Gastrocnemius medialis (tissue), 4 donors: ENCODE measurements around the gene NUDT9. TPM values are rescaled to one million over a fixed set of nuclear protein-coding genes. Genes with fewer than 3 reads are reported as not detected.
"Not testable (repeated sequence)": the region's sequence is repeated elsewhere in the genome, so short reads cannot be mapped to it uniquely, and the experiment has no call there.

Source experiments
- ATAC-seq, 2 donors: fragments of 150-250 bp; one replicate each; pipeline ENCODE4 v1.9.1; 2016
- DNase-seq, 2 donors: peaks; one replicate each; pipeline ENCODE4 v3.0.0-alpha.2; 2019
- H3K27ac ChIP-seq, 4 donors: fragments of 200-600 bp; sonication (generic); 1 replicate in 1 of 4; 2 replicates in 3 of 4; pipeline ENCODE4 v1.5.1; 2016 to 2018; ENCODE audit warnings: mild to moderate bottlenecking in 2 of 4, moderate library complexity in 1 of 4
- H3K27me3 ChIP-seq, 3 donors: fragments of 200-600 bp; sonication (generic) in 2 of 3; 1 replicate in 1 of 3; 2 replicates in 2 of 3; pipeline versions ENCODE4 v1.5.1 to v1.6.0; 2016 to 2019; ENCODE audit warnings: mild to moderate bottlenecking in 1 of 3, moderate library complexity in 1 of 3
- H3K36me3 ChIP-seq, 2 donors: fragments of 200-600 bp; sonication (generic) in 1 of 2; one replicate each; pipeline ENCODE4 v1.5.1; 2017 to 2018
- H3K4me1 ChIP-seq, 2 donors: fragments of 200-600 bp; sonication (generic) in 1 of 2; one replicate each; pipeline ENCODE4 v1.5.1; 2016 to 2017; ENCODE audit warnings: mild to moderate bottlenecking in 2 of 2
- H3K4me3 ChIP-seq, 4 donors: fragments of 200-600 bp; sonication (generic) in 3 of 4; 1 replicate in 1 of 4; 2 replicates in 3 of 4; pipeline ENCODE4 v1.5.1; 2016 to 2019; ENCODE audit warnings: mild to moderate bottlenecking in 2 of 4
- H3K9me3 ChIP-seq, 3 donors: fragments of 200-600 bp; sonication (generic) in 2 of 3; 1 replicate in 1 of 3; 2 replicates in 2 of 3; pipeline ENCODE4 v1.5.1; 2016 to 2019
- POLR2A ChIP-seq, 2 donors: fragments of 450-650 bp; IDR thresholded peaks; one replicate each; pipeline ENCODE4 v1.6.1; 2017; ENCODE audit warnings: antibody characterized with exemption in 2 of 2, mild to moderate bottlenecking in 2 of 2, moderate library complexity in 2 of 2
- in situ Hi-C, 4 donors: fragments of 200-750 bp; cut with MboI; loops; one replicate each; pipeline versions ENCODE4 v1.15.0 to v1.8.0; 2017; ENCODE audit warnings: low sequenced_read_pairs in 4 of 4
- intact Hi-C: fragments of 100-400 bp; cut with DNase I; formaldehyde crosslinking; loops from one replicate; pipeline ENCODE4 v1.15.1; 2023; ENCODE audit warnings: low total_unique reads
- total RNA-seq, 4 donors: library from RNA; depleted of rRNA; stranded (reverse); fragments of >200 nt; gene quantifications; one replicate each; pipeline versions ENCODE4 v1.1.0 to v1.2.3, GENCODE V29; 2016
- TF ChIP-seq, protein P1 (sequence below), 5 experiments: fragments of 450-650 bp in 3 of 5; fragments of 200-600 bp in 2 of 5; sonication (generic) in 2 of 5; IDR thresholded peaks in 4 of 5; conservative IDR thresholded peaks in 1 of 5; 1 replicate in 4 of 5; 2 replicates in 1 of 5; pipeline ENCODE4 v1.5.1; 2016 to 2019; ENCODE audit warnings: antibody characterized with exemption in 5 of 5, mild to moderate bottlenecking in 3 of 5, moderate library complexity in 3 of 5

The NUDT9 gene
- total RNA-seq, 4 donors from 2014 or later: 13.4 to 16.7 (median 15.8) TPM

DNA sequence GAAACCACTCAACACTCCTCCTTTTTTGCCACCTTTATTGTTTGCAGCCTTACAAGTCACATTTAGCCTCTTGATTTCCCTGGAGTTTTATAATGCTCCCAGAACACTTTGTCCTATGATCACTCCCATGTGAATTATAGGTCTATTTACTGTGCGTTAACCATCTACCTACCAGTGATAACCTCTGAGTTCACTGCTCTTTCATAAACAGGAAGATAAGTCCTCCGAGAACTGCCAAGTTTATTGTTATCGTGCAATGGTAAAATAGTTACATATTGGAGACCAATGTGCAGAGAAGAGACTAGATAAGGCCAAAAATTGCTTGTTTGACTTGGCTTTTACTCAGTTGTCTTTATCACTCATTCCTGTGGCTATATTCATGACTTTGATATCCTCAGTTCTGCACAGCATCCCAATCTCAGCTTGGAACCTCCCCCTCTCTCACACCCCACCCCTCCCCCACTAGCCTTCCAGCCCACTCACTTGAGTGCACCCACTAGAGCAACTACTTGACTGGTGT is 12.9 kb upstream of the NUDT9 start:
- peak in 1 of 2 donors; percentile 54 for ATAC-seq
- in situ Hi-C loops: no loop called here
- intact Hi-C loops: no loop called here

DNA sequence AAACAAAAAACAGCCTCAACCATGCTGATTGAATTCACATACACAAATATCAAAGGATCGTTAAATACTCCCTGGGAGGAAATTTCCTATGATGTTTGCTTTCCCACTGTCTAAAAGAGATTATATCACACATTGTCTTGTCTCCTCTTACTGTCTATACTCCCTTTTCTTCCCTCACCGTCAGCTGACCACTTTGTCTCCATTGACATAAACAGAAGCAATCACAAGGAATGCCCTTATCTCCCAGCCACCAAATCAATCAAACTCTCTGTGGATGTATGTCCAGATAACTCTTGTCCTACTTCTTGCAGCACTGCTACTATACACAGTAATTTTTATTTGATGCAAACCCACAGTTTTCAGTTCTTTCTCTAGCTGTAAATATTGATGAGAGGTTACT is 12.2 kb upstream of the NUDT9 start:
- DNase-seq: no peak
- no peak for ATAC-seq
- in situ Hi-C loops: no loop called here

More for the DNA sequence above, 12.9 kb upstream of the NUDT9 start:
- H3K27me3 ChIP-seq: no peaks in the 10 kb centered on the region
- H3K4me1 ChIP-seq: no peaks in the 10 kb centered on the region
- H3K9me3 ChIP-seq: no peaks in the 10 kb centered on the region
- no peak overlapping the region for H3K27ac ChIP-seq
- DNase-seq: no peak
- no peak overlapping the region for H3K4me3 ChIP-seq
- no peak for TF ChIP-seq POLR2A (IDR thresholded peaks at IDR 0.05)
- TF ChIP-seq, protein P1, sequence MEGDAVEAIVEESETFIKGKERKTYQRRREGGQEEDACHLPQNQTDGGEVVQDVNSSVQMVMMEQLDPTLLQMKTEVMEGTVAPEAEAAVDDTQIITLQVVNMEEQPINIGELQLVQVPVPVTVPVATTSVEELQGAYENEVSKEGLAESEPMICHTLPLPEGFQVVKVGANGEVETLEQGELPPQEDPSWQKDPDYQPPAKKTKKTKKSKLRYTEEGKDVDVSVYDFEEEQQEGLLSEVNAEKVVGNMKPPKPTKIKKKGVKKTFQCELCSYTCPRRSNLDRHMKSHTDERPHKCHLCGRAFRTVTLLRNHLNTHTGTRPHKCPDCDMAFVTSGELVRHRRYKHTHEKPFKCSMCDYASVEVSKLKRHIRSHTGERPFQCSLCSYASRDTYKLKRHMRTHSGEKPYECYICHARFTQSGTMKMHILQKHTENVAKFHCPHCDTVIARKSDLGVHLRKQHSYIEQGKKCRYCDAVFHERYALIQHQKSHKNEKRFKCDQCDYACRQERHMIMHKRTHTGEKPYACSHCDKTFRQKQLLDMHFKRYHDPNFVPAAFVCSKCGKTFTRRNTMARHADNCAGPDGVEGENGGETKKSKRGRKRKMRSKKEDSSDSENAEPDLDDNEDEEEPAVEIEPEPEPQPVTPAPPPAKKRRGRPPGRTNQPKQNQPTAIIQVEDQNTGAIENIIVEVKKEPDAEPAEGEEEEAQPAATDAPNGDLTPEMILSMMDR (IDR thresholded peaks at IDR 0.05 in 4 of 5, conservative IDR thresholded peaks at IDR 0.05 in 1 of 5): no peak
- no peaks in the 10 kb centered on the region for H3K36me3 ChIP-seq

DNA sequence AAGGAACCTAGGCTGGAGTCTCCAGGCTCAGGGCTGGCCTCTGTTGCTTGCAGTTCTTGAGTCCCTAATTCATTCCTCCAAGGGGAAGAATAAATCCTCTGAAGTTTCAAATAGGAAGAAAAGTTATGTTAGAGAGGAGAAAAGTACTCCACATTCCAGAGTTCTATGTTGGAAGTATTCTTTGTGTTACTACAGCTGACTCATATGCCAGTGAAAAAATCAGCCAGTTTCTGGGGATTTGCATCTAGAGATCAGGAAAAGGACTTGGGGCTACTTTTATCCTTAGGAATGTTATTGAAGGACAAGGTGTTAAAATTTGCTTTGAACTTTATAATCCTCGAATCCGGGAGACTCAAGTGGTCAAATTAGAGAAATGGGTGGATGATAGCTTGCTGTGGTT is 11.7 kb upstream of the NUDT9 start:
- Histone ChIP-seq H3K4me3 (no peak overlapping the region), H3K27me3 (no peaks in the 10 kb centered on the region), H3K36me3 (no peaks in the 10 kb centered on the region), H3K4me1 (no peaks in the 10 kb centered on the region), H3K9me3 (no peaks in the 10 kb centered on the region), H3K27ac (no peak overlapping the region)
- no peak for ATAC-seq
- intact Hi-C loops: no loop called here
- TF ChIP-seq, protein P1 (IDR thresholded peaks at IDR 0.05 in 4 of 5, conservative IDR thresholded peaks at IDR 0.05 in 1 of 5): no peak
- no peak for TF ChIP-seq POLR2A (IDR thresholded peaks at IDR 0.05)
- no peak for DNase-seq
- in situ Hi-C loops: no loop called here

More for the DNA sequence above, 12.2 kb upstream of the NUDT9 start:
- intact Hi-C loops: no loop called here
- no peaks in the 10 kb centered on the region for H3K4me1 ChIP-seq
- no peaks in the 10 kb centered on the region for H3K36me3 ChIP-seq
- H3K27me3 ChIP-seq: no peaks in the 10 kb centered on the region
- no peaks in the 10 kb centered on the region for H3K9me3 ChIP-seq
- H3K4me3 ChIP-seq: no peak overlapping the region
- no peak overlapping the region for H3K27ac ChIP-seq
- TF ChIP-seq, protein P1 (IDR thresholded peaks at IDR 0.05 in 4 of 5, conservative IDR thresholded peaks at IDR 0.05 in 1 of 5): no peak
- no peak for TF ChIP-seq POLR2A (IDR thresholded peaks at IDR 0.05)

DNA sequence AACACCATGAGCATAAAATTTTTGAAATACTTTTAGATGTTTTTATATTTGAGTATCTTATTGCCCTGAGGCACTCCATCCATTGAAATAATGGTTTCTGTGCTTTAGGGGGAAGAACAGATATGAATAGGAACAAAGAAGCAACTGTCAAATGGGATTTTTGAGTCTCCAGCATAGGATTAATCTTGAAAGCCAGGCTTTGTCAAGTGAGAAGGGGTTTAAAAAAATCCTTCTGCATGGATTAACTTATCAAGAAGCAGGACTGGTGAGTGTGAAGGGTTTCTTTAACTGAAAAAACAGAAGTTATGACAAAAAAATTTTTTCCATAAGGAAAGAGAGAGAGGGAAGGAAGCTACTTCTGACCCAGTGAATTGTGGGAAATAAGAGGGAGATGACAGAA is 7.6 kb upstream of the NUDT9 start:
- DNase-seq (no peak), ATAC-seq (no peak)
- in situ Hi-C loops (no loop called here), intact Hi-C loops (no loop called here)
- no peaks in the 10 kb centered on the region for H3K36me3 ChIP-seq
- no peaks in the 10 kb centered on the region for H3K4me1 ChIP-seq
- no peaks in the 10 kb centered on the region for H3K27me3 ChIP-seq
- H3K27ac ChIP-seq: no peak overlapping the region
- no peaks in the 10 kb centered on the region for H3K9me3 ChIP-seq
- no peak overlapping the region for H3K4me3 ChIP-seq
- TF ChIP-seq, protein P1 (IDR thresholded peaks at IDR 0.05 in 4 of 5, conservative IDR thresholded peaks at IDR 0.05 in 1 of 5): no peak
- no peak for TF ChIP-seq POLR2A (IDR thresholded peaks at IDR 0.05)

DNA sequence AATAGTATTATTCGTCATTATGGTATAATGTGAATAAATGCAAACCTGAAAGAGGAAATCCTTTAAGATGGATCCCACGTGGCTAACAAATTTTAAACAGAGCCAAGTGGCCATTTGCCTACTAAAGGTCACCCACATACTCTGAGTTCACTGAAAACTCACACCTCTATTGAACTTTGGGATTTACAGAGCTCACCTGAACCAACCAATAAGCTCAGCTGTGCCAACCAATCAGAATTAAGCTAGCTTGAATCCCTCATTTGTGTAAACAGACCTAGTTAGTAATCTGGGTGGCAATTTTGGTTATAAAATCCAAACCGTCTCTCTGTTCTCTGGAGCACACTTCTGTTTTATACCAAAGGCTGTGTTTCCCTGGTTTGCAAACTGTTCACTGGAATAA is 5.4 kb upstream of the NUDT9 start:
- H3K27ac ChIP-seq: no peak overlapping the region
- peaks cover 6 to 8% of the 10 kb centered on the region in 2 donors for H3K4me1 ChIP-seq
- in situ Hi-C loops: no loop called here
- no peak for TF ChIP-seq POLR2A (IDR thresholded peaks at IDR 0.05)
- TF ChIP-seq, protein P1 (IDR thresholded peaks at IDR 0.05 in 4 of 5, conservative IDR thresholded peaks at IDR 0.05 in 1 of 5): no peak
- DNase-seq (no peak), ATAC-seq (no peak)
- intact Hi-C loops: no loop called here
- no peaks in the 10 kb centered on the region for H3K27me3 ChIP-seq
- no peaks in the 10 kb centered on the region for H3K9me3 ChIP-seq
- H3K36me3 ChIP-seq: no peaks in the 10 kb centered on the region
- no peak overlapping the region for H3K4me3 ChIP-seq

DNA sequence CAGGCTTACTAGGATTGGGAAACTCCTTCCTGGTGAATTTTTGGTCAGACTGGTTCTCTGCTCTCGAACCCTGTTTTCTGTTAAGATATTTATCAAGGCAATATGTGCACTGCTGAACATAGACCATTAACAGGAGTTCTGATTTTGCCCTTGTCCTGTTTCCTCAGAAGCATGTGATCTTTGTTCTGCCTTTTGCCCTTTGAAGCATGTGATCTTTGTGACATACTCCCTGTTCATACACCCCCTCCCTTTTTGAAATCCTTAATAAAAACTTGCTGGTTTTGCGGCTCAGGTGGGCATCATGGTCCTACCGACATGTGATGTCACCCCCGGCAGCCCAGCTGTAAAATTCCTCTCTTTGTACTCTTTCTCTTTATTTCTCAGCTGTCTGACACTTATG is 4.0 kb upstream of the NUDT9 start:
- intact Hi-C loops, H3K36me3 ChIP-seq, H3K4me3 ChIP-seq, ATAC-seq, DNase-seq, H3K9me3 ChIP-seq, H3K27me3 ChIP-seq, in situ Hi-C loops, H3K27ac ChIP-seq: not testable (repeated sequence)
- peaks cover 10 to 11% of the 10 kb centered on the region in 2 donors for H3K4me1 ChIP-seq
